Smooth muscle cell (in vitro differentiated cells): ENCODE results near the gene HELZ. TPM values are rescaled to one million over a fixed set of nuclear protein-coding genes. Genes with fewer than 3 reads are reported as not detected.

Experiments used
- DNase-seq: peaks from one replicate; lab custom pipeline; 2025; ENCODE audit not compliant: unreplicated experiment; lab: John Stamatoyannopoulos, UW
- H2AFZ ChIP-seq: fragments of 200-600 bp; sonication (generic); 2 replicates; pipeline ENCODE4 v1.6.0; 2016; ENCODE audit warnings: antibody characterized with exemption, low read depth, mild to moderate bottlenecking
- H3F3A ChIP-seq: fragments of 200-600 bp; sonication (generic); 2 replicates; pipeline ENCODE4 v1.6.0; 2017; ENCODE audit warnings: antibody characterized with exemption, low read depth
- H3K27ac ChIP-seq: fragments of 200-600 bp; sonication (generic); 2 replicates; pipeline ENCODE4 v1.5.1; 2016; ENCODE audit warnings: low read depth, mild to moderate bottlenecking
- H3K27me3 ChIP-seq: fragments of 200-600 bp; sonication (generic); 2 replicates; pipeline ENCODE4 v1.6.1; 2016; ENCODE audit warnings: low read depth, mild to moderate bottlenecking
- H3K36me3 ChIP-seq: fragments of 200-600 bp; sonication (generic); 2 replicates; pipeline ENCODE4 v1.5.1; 2016; ENCODE audit warnings: low read depth
- H3K4me1 ChIP-seq: fragments of 200-600 bp; sonication (generic); 2 replicates; pipeline ENCODE4 v1.5.1; 2016; ENCODE audit warnings: low read depth
- H3K4me2 ChIP-seq: fragments of 200-600 bp; sonication (generic); 2 replicates; pipeline ENCODE4 v1.6.0; 2016; ENCODE audit warnings: mild to moderate bottlenecking
- H3K4me3 ChIP-seq: fragments of 200-600 bp; sonication (generic); 2 replicates; pipeline ENCODE4 v1.5.1; 2016; ENCODE audit warnings: mild to moderate bottlenecking
- H3K79me2 ChIP-seq: fragments of 200-600 bp; sonication (generic); 2 replicates; pipeline ENCODE4 v1.6.0; 2016; ENCODE audit warnings: low read depth, mild to moderate bottlenecking
- H3K9ac ChIP-seq: fragments of 200-600 bp; sonication (generic); 2 replicates; pipeline ENCODE4 v1.6.0; 2016; ENCODE audit warnings: low read depth
- H3K9me3 ChIP-seq: fragments of 200-600 bp; sonication (generic); replicated peaks from 2 replicates; pipeline ENCODE4 v1.5.1; 2016; ENCODE audit warnings: low read depth
- H4K20me1 ChIP-seq: fragments of 200-600 bp; sonication (generic); 2 replicates; pipeline ENCODE4 v1.6.0; 2016; ENCODE audit warnings: low read depth
- WGBS: methylation state at CpG from one replicate; pipeline ENCODE4 v1.1.7; 2016; ENCODE audit warnings: low lambda C conversion rate; 5-methylcytosine and 5-hydroxymethylcytosine counted together
- polyA plus RNA-seq: library from polyadenylated mRNA; unstranded; fragments of >200 nt; fragmentation: Nextera tagmentation; extraction: Ambion mirVana; gene quantifications from 2 replicates; pipeline ENCODE4 v1.2.1, GENCODE V29; 2016
- total RNA-seq: library from RNA; depleted of rRNA; stranded (reverse); fragments of >200 nt; gene quantifications from 2 replicates; pipeline ENCODE4 v1.2.3, GENCODE V29; 2014
- TF ChIP-seq, protein P1 (sequence below): fragments of 200-600 bp; sonication (generic); IDR thresholded peaks from 2 replicates; pipeline ENCODE4 v1.5.1; 2017; ENCODE audit warnings: borderline replicate concordance, mild to moderate bottlenecking, antibody characterized with exemption; ENCODE audit not compliant: insufficient read depth, poor library complexity, severe bottlenecking

The HELZ gene
- total and polyA plus RNA-seq, 2 experiments from 2014 or later = 18.8 to 34.4 TPM

DNA sequence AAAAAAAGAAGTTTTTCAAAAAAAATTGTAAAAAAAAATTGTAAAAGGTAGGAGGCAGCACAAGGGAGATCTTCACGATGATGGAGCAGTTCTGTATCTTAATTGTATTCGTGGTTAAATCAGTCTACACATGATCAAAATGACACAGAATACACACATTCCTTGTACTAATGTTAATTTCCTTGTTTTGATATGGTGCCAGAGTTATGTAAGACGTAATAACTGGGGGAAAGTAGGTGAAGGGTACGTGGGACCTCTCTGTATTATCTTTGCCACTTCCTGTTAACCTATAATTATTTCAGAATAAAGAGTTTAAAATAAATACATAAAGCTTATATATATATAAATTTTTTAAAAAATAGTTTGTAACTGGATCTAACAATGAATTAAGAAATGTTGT, 36.8 kb downstream of the HELZ start:
- H3K9me3 ChIP-seq = no peaks in the 10 kb centered on the region
- no peak overlapping the region for H3K9ac ChIP-seq
- TF ChIP-seq, protein P1, sequence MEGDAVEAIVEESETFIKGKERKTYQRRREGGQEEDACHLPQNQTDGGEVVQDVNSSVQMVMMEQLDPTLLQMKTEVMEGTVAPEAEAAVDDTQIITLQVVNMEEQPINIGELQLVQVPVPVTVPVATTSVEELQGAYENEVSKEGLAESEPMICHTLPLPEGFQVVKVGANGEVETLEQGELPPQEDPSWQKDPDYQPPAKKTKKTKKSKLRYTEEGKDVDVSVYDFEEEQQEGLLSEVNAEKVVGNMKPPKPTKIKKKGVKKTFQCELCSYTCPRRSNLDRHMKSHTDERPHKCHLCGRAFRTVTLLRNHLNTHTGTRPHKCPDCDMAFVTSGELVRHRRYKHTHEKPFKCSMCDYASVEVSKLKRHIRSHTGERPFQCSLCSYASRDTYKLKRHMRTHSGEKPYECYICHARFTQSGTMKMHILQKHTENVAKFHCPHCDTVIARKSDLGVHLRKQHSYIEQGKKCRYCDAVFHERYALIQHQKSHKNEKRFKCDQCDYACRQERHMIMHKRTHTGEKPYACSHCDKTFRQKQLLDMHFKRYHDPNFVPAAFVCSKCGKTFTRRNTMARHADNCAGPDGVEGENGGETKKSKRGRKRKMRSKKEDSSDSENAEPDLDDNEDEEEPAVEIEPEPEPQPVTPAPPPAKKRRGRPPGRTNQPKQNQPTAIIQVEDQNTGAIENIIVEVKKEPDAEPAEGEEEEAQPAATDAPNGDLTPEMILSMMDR = no peak
- no peaks in the 10 kb centered on the region for H3K36me3 ChIP-seq
- H3K27me3 ChIP-seq = no peaks in the 10 kb centered on the region
- no peak overlapping the region for H3K27ac ChIP-seq
- no peaks in the 10 kb centered on the region for H3F3A ChIP-seq
- H4K20me1 ChIP-seq = peaks cover 84% of the 10 kb centered on the region
- H3K4me1 ChIP-seq = peaks cover 6% of the 10 kb centered on the region
- no peak overlapping the region for H3K4me3 ChIP-seq
- no peak overlapping the region for H2AFZ ChIP-seq
- H3K4me2 ChIP-seq = no peak overlapping the region
- H3K79me2 ChIP-seq = peaks cover 34% of the 10 kb centered on the region
- 96% methylated on average over 4 of the region's 4 CpGs for WGBS
- no peak for DNase-seq

DNA sequence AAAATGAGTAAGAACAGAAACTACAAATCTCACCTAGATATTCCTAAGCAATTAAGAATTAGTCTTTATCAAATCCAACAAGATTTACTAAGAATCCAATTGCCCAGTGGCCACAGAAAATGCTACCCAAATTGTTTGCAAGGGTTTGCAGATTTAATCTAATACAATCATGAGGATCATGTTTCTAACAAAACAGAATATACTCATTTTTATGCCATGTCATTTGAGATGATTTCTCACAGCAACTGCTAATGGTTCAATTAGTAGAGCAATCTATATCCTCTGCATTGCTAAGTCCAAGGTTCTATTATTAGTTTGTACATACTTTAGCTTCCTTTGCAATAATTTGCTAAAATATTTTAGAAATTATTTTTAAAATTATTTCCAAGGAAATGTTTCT, 41.2 kb downstream of the HELZ start:
- H3K27ac ChIP-seq = no peak overlapping the region
- H3K4me2 ChIP-seq = no peak overlapping the region
- peaks cover 18% of the 10 kb centered on the region for H3K79me2 ChIP-seq
- no peak for DNase-seq
- TF ChIP-seq, protein P1 = no peak
- peaks cover 6% of the 10 kb centered on the region for H3K36me3 ChIP-seq
- no peaks in the 10 kb centered on the region for H3F3A ChIP-seq
- H2AFZ ChIP-seq = no peak overlapping the region
- H3K27me3 ChIP-seq = no peaks in the 10 kb centered on the region
- H4K20me1 ChIP-seq = peaks cover 51% of the 10 kb centered on the region
- H3K9ac ChIP-seq = no peak overlapping the region
- H3K4me1 ChIP-seq = no peaks in the 10 kb centered on the region
- H3K4me3 ChIP-seq = no peak overlapping the region
- H3K9me3 ChIP-seq = no peaks in the 10 kb centered on the region

DNA sequence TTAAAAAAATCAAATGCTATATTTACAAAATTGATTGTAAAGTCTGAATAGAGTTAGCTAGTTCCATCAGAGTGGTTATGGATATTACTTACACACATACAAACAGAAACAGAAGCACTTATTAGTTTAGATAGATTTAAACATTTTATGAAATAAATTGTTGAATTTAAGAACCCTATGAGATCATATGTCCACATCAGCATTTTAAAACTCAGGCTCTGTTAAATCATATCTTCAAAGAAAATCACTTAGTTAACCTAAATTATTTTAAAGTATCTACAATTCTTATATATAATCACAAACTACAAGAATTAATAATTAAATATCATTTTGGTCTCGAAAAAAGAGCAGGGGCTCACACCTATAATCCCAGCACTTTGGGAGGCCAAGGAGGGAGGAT, 42.5 kb downstream of the HELZ start:
- WGBS = 96% methylated on average over 1 of the region's 1 CpG
- Histone ChIP-seq H3K36me3 (peaks cover 6% of the 10 kb centered on the region), H3K79me2 (peaks cover 8% of the 10 kb centered on the region), H3K27ac (no peak overlapping the region), H3K9me3 (no peaks in the 10 kb centered on the region), H2AFZ (no peak overlapping the region), H3K9ac (no peak overlapping the region), H3K27me3 (no peaks in the 10 kb centered on the region), H4K20me1 (peaks cover 51% of the 10 kb centered on the region), H3K4me3 (no peak overlapping the region), H3K4me1 (no peaks in the 10 kb centered on the region), H3K4me2 (no peak overlapping the region), H3F3A (no peaks in the 10 kb centered on the region)
- TF ChIP-seq, protein P1 = no peak
- DNase-seq = no peak

DNA sequence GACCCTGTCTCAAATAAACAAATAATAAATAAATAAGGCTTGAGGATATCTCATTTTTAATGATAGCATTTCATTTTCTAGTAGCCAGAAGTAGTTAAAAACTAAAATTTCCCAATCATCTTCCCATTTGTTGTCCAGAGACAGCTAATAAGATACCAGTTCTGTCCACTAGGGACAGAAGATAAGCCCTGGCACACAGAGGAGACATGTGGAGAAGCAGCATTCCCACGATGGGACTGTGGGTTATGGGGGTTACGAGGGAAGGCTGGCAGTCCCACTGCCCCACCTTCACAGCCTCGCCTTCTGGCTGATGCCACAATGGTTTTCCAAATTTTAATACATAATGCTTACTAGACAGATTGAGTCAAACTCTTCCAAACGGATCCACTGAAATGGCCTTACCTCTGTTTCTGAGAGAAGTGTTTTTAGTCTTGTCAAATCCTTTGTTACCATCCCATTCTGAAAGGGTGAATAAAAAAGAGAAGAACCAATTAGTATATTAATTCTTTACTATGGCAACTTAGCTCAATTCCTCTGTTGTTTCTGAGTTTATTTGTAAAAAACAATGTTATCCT, 44.2 kb downstream of the HELZ start:
- 91% methylated on average over 4 of the region's 4 CpGs for WGBS
- Histone ChIP-seq H3K9ac (no peak overlapping the region), H3K9me3 (no peaks in the 10 kb centered on the region), H3K27ac (no peak overlapping the region), H4K20me1 (peaks cover 44% of the 10 kb centered on the region), H2AFZ (no peak overlapping the region), H3K79me2 (peaks cover 7% of the 10 kb centered on the region), H3K27me3 (no peaks in the 10 kb centered on the region), H3F3A (no peaks in the 10 kb centered on the region), H3K36me3 (peaks cover 6% of the 10 kb centered on the region), H3K4me2 (no peak overlapping the region), H3K4me1 (no peaks in the 10 kb centered on the region), H3K4me3 (no peak overlapping the region)
- DNase-seq = no peak
- TF ChIP-seq, protein P1 = peak; percentile 38
